Panc1 (cell line): ENCODE results near the gene ASXL1. TPM values are rescaled to one million over a fixed set of nuclear protein-coding genes. Genes with fewer than 3 reads are reported as not detected.
A peak's percentile ranks its signal among the peaks of the same experiment; 100 is the strongest.

ENCODE experiments used
- ATAC-seq: fragments of 200-7000 bp; cut with Tn5 transposase; 2 replicates; pipeline ENCODE4 v1.9.1; 2020; ENCODE audit warnings: mild to moderate bottlenecking, moderate library complexity
- BruUV-seq: library from RNA; stranded (reverse); fragments of 400-500 nt; replicated peaks from 2 replicates; lab custom pipeline; 2021; lab: Mats Ljungman, UMichigan
- CTCF ChIA-PET: fragments of 300-600 bp; sonication (Branson Sonifier 250); formaldehyde crosslinking; loops from one replicate; lab custom pipeline; 2022; ENCODE audit warnings: antibody characterized with exemption; lab: Charles Lee
- POLR2A ChIA-PET: fragments of 300-600 bp; sonication (Branson Sonifier 250); formaldehyde crosslinking; loops from one replicate; lab custom pipeline; 2022; ENCODE audit warnings: antibody characterized with exemption; lab: Charles Lee
- DNase-seq: peaks from one replicate; pipeline ENCODE4 v3.0.0-alpha.2; 2010; ENCODE audit warnings: low read depth, low spot score
- H3K27ac ChIP-seq: 2 replicates; pipeline ENCODE4 v1.5.1; 2011; ENCODE audit warnings: mild to moderate bottlenecking, low read length, inconsistent platforms
- H3K27me3 ChIP-seq: fragments of 200-500 bp; sonication (Bioruptor generic); 2 replicates; pipeline ENCODE4 v1.6.0; 2014; ENCODE audit warnings: low read length, inconsistent platforms; ENCODE audit not compliant: control insufficient read depth, insufficient read depth
- H3K36me3 ChIP-seq: fragments of 200-500 bp; sonication (Bioruptor generic); 2 replicates; pipeline ENCODE4 v1.5.1; 2014; ENCODE audit warnings: inconsistent platforms, mild to moderate bottlenecking, low read length, moderate library complexity; ENCODE audit not compliant: control insufficient read depth, insufficient read depth
- H3K4me1 ChIP-seq: 2 replicates; pipeline ENCODE4 v1.5.1; 2011; ENCODE audit warnings: inconsistent platforms, mild to moderate bottlenecking, low read length, moderate library complexity; ENCODE audit not compliant: control insufficient read depth, insufficient read depth
- H3K4me3 ChIP-seq, 2 experiments: 2 replicates each; pipeline ENCODE4 v1.5.1; 2011 to 2012; ENCODE audit warnings: low read depth in 2 of 2, low read length in 2 of 2, mild to moderate bottlenecking in 2 of 2, inconsistent platforms in 1 of 2, moderate library complexity in 1 of 2
- H3K9me3 ChIP-seq: fragments of 200-500 bp; sonication (Bioruptor generic); 2 replicates; pipeline ENCODE4 v1.5.1; 2014; ENCODE audit warnings: low read depth, mild to moderate bottlenecking, inconsistent platforms, low read length, moderate library complexity; ENCODE audit not compliant: control insufficient read depth, insufficient read depth
- CTCF ChIP-seq: fragments of 450-650 bp; IDR thresholded peaks from 2 replicates; pipeline ENCODE4 v1.5.1; 2017; ENCODE audit warnings: mild to moderate bottlenecking
- POLR2AphosphoS5 ChIP-seq: IDR thresholded peaks from 2 replicates; pipeline ENCODE4 v1.6.1; 2012; ENCODE audit warnings: mild to moderate bottlenecking, low read depth, low read length, moderate library complexity
- REST ChIP-seq, 2 experiments: IDR thresholded peaks; 2 replicates each; pipeline ENCODE4 v1.6.1; 2011 to 2012; ENCODE audit warnings: low read depth in 2 of 2, control low read depth in 1 of 2, low read length in 1 of 2, mild to moderate bottlenecking in 1 of 2, moderate library complexity in 1 of 2; ENCODE audit not compliant: insufficient read depth in 1 of 2
- SIN3A ChIP-seq: IDR thresholded peaks from 2 replicates; pipeline ENCODE4 v1.6.1; 2012; ENCODE audit warnings: low read depth, mild to moderate bottlenecking, low read length, moderate library complexity, borderline replicate concordance; ENCODE audit not compliant: insufficient read depth
- TCF7L2 ChIP-seq: IDR thresholded peaks from 2 replicates; pipeline ENCODE4 v1.6.1; 2011; ENCODE audit warnings: mild to moderate bottlenecking, low read depth, low read length, inconsistent platforms
- in situ Hi-C: cut with HindIII; loops from 2 replicates; pipeline ENCODE4 v1.10.0; 2016; ENCODE audit warnings: low sequenced_read_pairs, low pct_unique_long_range_greater_than_20kb
- intact Hi-C: fragments of 100-400 bp; cut with micrococcal nuclease; formaldehyde crosslinking; loops from one replicate; pipeline ENCODE4 v1.10.0; 2022; ENCODE audit not compliant: unreplicated experiment
- total RNA-seq: library from RNA; stranded (reverse); gene quantifications from one replicate; pipeline ENCODE4 v1.2.1, GENCODE V29; 2021; ENCODE audit not compliant: unreplicated experiment

Gene ASXL1
- total RNA-seq, 1 experiment from 2014 or later, result 205 TPM

GRCh38 chr20:32476684-32477593 is 118.8 kb downstream of the ASXL1 start:
- POLR2A ChIA-PET, result no interaction called here
- no TSS peak for BruUV-seq

GRCh38 chr20:32477594-32478512 is 119.7 kb downstream of the ASXL1 start:
- no peaks in the 10 kb centered on the region for H3K9me3 ChIP-seq
- ATAC-seq (no peak), DNase-seq (no peak)
- H3K27ac ChIP-seq, result peak overlapping the region; percentile 44; the same call in 1 of the 2 replicates
- no peak for TF ChIP-seq SIN3A
- no peaks in the 10 kb centered on the region; the same call in 1 of the 2 replicates for H3K36me3 ChIP-seq
- in situ Hi-C loops, result no loop called here
- CTCF ChIA-PET, result no interaction called here
- no TSS peak for BruUV-seq
- H3K4me1 ChIP-seq, result peaks cover 64% of the 10 kb centered on the region
- H3K4me3 ChIP-seq, result no peak overlapping the region
- intact Hi-C loops, result no loop called here
- POLR2A ChIA-PET, result no interaction called here
- H3K27me3 ChIP-seq, result no peaks in the 10 kb centered on the region

More at GRCh38 chr20:32476684-32477593, 118.8 kb downstream of the ASXL1 start:
- no peak for DNase-seq
- no peaks in the 10 kb centered on the region for H3K27me3 ChIP-seq
- intact Hi-C loops (no loop called here), in situ Hi-C loops (no loop called here)
- CTCF ChIA-PET, result no interaction called here
- ATAC-seq, result no peak
- H3K4me3 ChIP-seq, result no peak overlapping the region
- no peaks in the 10 kb centered on the region for H3K36me3 ChIP-seq
- no peak for TF ChIP-seq SIN3A
- peaks cover 61% of the 10 kb centered on the region for H3K4me1 ChIP-seq
- peak overlapping the region; percentile 44; the same call in 1 of the 2 replicates for H3K27ac ChIP-seq
- no peaks in the 10 kb centered on the region for H3K9me3 ChIP-seq

- intact Hi-C loops, result no loop called here
- no TSS peak for BruUV-seq
- Histone ChIP-seq H3K36me3 (no peaks in the 10 kb centered on the region; the same call in 1 of the 2 replicates), H3K4me1 (peaks cover 64% of the 10 kb centered on the region), H3K4me3 (no peak overlapping the region), H3K27ac (no peak overlapping the region), H3K27me3 (no peaks in the 10 kb centered on the region), H3K9me3 (no peaks in the 10 kb centered on the region)
- DNase-seq (no peak), ATAC-seq (no peak)
- CTCF ChIA-PET, result no interaction called here
- POLR2A ChIA-PET, result interaction anchor here (0.6 kb wide), 1 partner anchor 156 kb away, joined by 3 read pairs; no protein-coding TSS in a partner anchor
- in situ Hi-C loops, result no loop called here
- TF ChIP-seq POLR2AphosphoS5, result no peak
- TF ChIP-seq CTCF, result no peak
- TF ChIP-seq REST (IDR thresholded peaks at IDR 0.05; ENCODE audit: insufficient read depth in 1 of 2, low read depth in 2 of 2, low read length in 1 of 2), result no peak
- no peak for TF ChIP-seq SIN3A
- TF ChIP-seq TCF7L2, result no peak
Observed at GRCh38 chr20:32478576-32478975, 120.4 kb downstream of the ASXL1 start.
